DMS53 (cell line): ENCODE data around the gene CHURC1.

Source experiments
- DNase-seq: peaks from one replicate; lab custom pipeline; 2025; lab: John Stamatoyannopoulos, UW

CHURC1 gene

DNA sequence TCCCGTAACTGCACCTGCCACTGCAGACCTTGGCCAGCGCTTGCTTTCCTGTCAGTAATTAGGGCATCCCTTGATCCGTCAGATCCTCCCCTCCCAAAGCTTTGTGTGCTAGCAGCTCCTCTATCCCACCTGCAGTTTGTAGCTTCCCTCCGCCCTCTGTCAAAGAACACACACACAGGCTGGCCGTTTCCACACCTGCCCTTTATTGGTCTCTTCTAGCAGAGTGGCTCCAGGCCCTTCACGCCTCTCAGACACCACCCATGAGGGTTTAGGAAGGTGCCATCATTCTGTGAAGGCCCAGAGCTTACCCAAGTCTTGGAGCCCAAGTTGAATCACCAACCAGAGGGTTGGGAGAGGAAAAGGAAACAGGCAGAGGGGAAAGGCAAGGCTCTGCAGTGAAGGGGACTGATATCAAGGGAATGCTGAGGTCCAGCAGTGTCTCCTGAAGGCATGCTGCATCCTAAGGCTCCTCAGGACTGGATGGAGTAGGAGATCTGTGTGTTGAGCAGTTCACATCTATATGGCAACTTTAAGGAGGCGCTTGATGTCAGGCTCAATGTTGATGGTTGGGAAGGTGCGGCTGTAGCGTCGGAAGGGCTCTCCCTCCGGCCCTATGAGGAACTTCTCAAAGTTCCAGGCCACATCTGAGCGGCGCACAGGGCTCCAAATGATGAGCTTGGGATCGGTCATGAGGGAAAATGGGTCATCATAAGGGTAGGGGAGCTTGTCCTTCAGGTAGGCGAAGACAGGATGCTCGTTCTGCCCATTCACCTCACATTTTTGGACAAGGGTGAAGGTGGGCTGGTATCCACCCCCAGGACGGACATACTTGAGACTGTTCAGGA, 24.9 kb downstream of the CHURC1 start:
- peak; percentile 73 for DNase-seq

DNA sequence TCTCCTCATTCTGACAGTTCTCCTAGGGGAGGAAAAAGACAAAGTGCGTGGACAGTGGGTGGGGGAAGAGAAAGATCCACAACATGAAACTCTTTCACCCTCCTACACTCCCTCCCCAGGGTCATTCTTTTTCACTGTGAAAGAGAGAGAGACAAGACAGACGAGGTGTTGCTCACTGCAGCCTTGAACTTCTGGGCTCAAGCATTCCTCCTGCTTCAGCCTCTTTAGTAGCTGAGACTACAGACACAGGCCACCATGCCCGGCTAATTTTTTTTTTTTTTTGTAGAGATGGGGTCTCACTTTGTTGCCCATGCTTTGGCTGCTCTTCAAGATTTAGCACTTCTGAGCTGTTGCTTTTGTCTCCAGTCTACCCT, 25.5 kb downstream of the CHURC1 start:
- no peak for DNase-seq

DNA sequence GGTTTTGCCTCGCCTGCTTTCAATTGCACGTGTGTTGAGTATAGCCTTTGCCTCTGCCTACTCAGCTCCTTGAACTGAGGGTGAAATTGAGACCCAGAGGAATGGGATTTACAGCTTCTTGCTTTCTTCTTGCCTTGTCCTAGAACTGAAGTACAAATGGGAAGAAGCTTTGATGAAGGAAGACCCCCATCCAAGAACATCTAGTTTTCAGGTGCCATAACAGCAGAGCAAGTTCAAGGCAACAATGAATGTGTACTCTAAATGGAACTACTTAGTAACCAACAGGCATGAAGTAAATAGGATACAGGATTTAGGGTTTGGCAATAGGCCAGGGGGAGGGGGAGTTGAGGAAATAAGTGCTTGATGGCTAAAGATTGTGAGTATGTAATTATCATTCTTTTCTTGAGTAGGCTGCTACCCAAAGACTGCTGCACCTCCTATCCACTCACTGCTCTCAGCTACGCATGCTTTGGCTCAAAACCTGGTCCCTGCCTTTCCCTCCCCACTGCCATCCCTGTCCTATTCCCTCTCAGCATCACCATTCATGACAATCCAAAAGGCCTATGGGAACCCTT, 26.2 kb downstream of the CHURC1 start:
- DNase-seq: no peak

DNA sequence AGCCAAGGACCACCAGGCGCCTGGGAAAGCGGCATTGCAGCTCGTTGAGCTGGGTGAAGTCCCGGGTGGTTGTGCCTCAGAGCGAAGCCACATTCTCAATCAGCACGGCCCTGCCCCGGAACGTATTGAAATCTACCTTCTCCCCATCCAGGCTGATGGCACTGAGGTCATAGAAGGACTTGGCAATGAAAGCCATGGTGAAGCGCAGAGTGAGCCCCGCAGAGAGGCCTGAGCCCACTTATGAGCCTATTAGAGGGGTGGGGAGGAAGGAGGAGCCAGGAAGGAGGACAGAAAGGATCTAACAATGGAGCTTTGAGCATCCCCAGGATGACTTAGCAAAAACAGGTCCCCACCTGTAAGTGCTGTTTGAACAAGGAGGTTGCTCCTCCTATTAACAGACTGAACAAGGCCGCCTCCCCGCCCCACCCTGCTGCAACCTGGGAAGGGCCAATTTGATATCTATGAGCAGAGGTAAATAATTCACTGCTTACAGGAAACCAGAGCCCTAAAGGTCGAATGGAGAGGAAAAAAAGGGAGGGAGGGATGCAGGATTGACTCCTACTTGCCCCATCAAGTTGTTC, 28.4 kb downstream of the CHURC1 start, which contains the start of gene GPX2:
Gene GPX2 (minus strand): TSS at position 215 of the 581 bp plus-strand sequence. CDS start 19 bp downstream, at position 196.
- peak; percentile 94 for DNase-seq

DNA sequence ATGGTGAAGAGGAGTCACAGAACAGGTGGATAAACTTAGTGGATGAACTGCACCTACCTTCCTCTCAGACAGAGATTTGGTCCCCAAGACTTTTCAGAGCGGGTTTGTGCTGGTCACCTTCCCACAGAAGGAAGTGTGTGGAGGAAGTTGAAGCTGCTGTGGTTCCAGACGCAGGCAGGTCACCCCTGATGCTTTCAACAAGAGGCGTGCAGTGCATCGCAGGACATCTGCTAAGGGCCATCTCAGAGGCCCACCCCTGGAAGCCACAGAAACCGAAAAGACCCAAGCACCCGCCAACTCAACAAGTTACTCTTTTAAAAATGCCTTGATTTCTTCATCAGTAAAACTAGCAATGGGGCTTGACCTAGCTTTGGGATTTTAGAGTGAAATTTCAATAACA, 29.3 kb downstream of the CHURC1 start:
- no peak for DNase-seq

DNA sequence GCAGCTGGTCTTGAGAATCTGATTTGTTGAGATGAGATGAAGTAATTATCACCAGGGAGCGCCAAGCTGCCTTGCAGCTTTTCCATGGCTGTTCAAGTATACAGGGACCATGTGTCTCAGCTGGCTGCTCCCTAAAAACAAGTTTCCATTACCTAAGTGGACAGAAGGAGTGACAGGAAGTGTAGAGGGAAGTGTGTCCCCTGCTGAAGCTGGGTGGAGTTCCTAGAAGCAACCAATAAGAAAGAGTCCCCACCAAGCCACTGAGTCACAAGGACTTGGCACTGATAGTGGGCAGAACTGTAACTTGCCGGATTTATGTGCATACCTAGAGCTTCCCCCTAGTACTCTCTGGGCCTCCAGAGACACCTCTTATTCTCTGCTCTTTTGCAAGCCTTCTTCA, 29.8 kb downstream of the CHURC1 start:
- DNase-seq: no peak

DNA sequence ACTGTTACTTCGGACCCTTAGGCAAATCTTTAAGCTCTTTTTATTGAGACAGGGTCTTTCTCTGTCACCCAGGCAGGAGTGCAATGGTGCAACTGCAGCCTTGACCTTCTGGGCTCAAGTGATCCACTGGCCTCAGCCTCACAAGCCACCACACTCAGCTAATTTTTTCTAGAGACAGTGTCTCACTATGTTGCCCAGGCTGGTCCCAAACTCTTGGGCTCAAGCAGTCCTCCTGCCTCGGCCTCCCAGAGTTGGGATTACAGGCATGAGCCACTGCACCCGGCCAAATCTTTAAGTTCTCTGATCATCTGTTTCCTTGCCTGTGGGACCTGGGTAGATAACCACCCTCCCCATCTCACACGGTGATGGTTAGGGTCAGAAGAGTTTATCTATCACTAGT, 30.6 kb downstream of the CHURC1 start:
- no peak for DNase-seq

DNA sequence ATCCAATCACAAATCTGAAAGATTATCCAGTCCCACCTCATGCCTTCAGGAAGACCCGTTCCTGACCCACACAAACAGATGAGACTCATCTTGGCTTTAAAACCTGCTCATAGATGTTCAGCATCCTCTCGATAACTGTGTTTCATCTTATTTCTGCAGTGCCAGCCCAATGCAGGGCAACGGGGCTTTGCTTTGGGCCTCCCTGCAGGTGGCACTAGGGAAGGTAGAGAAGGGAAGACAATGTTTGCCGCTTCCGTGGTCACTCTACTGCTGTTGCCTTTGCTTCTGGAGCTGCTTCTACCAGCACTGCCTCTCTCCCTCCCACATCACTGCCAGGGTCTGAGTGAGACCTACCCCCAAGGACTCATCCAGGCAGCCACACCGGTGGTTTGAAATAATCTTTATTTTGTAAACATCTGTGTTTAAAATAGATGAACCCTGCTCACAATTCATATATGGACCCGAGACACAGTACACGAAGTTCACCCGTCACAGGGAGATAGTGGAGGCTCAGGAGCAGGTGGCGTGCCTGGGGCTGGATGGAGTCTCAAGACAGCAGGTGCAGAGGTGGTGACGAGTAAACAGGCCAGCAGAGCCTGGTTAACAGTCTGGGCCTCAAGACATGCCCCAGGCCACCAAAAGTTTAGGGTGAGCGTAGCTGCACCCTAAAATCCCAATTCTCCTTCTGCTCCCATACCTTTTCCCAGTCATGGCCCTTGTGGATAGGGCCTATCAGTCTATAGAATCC, 31.4 kb downstream of the CHURC1 start:
- no peak for DNase-seq

DNA sequence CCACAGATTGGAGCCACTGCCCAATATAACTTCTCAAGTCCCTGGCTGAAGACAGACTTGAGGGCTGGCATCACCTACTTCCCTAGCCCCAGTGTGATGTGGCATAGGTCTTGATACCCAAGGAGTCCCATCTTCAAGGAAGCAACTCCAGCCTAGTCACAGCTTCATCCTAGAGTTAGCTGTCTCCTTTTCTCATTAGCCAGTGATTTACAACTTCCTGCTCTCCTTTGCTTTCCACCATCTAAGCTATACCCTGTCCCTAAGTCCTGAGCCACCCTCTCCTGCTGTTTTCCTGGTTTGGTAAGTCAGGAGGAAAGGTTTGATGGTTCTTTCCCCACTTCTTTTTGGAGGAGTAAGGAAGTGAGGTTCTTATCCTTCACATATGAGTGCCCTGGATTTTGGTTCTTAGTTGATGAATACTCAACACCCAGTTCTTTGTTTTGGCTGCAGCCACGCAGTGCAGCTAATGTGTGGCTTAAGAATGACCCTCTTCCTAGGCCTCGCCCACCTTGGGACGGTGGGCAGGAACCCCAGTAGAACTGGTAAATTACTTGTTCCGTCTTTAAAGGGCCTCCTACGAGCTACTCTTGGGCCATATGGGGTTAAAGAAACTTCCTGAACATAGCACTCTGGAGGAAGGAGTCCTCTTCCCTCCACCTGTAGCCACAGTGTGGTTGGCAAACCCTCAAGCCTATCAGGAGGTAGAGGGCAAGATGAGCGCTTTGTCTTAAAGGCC, 32.2 kb downstream of the CHURC1 start:
- DNase-seq: no peak

DNA sequence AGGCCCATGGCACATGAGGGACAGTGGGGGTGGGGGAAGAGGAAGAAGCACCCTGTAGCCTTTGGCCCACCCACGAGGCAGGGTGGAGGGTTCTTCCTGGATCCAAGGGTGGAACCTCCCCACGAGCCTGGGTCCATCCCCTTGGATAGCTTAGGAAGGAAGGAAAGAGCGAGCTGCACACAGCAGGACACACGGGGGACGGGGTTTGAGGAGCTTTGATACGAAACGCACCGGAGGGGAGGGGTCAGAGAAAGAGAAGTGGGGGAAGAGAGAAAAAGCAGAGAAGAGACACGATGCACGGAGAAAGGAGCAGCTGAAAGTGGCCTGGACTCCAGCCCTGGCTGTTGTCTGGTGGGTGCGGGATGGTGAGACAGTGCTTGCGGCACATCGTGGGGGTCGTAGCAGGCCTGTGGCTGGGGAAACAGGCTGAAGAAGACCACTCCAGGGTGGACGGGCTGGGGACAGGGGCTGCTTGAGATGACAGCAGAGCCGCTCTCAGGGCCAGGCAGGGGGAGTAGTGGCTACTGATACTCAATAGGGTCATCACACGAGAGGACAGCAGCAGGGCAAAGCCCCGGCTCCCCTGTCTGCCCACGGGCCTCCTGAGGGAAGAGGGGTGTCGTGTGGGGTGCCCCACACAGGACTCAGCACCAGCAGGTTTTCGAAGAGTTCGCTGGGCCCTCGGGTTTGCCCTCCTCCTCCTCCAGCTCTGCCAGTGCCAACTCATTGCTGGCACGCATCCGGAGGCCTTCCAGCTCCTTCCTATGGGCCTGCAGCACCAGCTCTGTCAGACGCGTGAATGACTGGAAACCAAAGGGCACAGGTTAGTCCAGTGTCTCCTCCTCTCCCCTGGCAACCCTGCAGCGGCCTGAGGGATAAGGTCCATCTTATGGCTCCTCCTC, 33.7 kb downstream of the CHURC1 start:
- DNase-seq: no peak

DNA sequence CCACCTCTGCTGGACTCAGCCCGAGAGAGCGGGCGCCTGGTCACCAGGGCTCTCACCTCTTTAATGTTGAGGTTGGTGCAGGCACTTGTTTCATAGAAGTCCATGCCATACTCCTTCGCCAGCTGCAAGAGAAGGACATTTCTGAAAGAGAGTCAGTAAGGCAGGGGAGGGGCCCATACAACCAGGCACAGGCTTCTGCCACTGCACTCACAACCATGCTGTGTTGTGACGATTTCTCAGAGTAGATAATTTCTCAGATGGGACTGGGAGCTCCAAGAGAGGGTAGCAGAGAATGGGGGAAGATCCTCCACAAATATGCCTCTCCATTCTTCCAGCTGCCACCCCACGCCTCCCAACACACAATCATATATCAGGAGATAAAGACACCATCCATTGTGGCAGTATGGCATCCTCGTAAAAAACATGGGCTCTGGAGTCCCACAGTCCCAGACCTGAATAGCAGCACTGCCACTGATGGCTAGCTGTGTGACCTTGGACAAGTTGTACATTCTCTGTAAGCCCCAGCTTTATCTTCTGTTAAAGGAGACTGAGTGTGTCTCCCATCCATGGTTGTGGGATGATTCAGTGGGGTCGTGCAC, 34.5 kb downstream of the CHURC1 start:
- no peak for DNase-seq

DNA sequence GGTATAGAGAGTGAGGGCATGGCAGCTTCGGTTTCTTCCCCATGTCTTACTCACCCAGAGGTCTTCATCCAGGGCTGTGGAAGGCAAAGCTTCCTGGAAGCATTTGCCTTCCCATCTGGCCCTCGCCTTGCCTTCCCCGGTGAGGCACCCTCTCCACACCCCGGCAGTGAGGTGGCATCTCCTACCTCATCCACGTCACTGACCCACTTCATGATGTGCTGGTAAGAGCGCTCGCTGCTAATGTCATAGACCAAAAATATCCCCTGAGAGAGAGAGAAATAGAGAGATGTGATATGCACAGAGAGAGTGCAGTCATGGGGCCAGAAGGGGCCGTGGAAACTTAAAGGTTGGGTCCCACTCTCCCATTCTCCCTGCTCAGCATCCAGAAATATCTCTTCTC, 36.6 kb downstream of the CHURC1 start:
- DNase-seq: no peak

DNA sequence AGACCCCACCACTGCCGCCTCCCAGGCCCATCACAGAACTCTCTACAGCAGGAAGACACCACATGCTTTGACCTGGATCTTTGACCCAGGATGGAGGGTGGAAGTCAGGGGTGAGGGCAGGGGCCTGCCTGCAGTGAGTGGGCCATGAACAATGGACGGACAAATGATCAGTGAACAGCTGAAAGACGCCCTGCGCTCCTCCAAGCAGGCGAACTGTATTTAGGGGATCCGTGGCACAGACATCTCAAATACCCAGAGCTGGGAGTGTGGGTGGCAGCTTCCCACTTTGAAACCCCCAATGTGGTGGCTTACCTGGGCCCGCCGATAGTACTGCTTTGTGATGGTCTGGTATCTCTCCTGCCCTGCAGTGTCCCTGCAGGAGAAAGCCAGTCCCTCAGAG, 37.0 kb downstream of the CHURC1 start:
- no peak for DNase-seq

DNA sequence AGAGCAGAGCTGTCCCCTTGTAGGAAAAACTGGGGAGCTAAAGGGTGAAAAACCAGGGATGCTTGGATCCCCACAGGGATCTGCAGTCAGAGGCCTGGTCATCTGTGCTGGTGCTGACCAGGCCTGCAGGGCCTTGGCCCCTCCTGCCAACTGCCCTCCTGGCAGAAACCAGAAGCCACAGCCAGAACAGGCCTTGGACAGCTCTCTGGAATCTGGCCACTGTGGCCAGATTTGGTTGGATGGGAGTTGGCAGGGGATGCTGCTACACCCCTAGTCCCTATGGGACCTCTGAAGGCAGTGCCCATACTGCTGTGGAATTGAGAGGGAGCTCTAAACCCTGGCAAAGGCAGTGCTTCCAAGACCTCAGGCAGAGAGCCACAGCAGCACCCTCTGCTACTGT, 37.5 kb downstream of the CHURC1 start:
- no peak for DNase-seq

DNA sequence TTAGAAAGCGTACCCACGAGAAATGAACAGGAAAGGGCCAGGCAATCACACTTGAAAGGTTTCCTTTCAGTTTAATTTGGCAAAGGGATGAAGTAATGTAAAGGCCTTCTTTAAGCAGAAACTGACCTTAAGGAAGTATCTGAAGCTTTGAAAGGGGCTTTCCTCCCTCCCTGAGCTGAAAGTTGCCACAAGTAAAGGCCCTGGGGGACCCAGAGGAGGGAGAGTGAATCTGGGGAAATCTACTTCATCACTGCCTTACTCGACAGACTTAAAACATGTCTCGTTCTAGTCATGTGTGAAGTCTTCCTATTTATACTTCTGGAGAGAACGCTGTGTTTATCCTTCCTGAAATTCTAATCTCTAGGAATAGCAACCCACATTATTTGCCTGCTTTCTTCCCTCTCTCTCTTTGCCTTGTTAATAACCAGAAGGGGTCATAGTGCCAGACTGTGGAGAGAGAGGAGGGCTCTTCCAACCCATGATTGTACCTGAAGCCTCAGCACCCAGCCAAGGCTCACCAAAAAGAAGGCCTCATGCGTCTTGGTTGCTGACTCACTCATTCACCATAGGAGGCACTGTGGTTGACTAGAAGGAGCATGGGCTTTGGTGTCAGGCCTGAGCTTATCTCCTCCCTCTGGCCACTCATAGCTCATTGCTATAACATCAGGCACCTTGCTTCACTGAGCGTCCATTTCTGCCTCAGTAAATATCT, 38.5 kb downstream of the CHURC1 start:
- DNase-seq: peak; percentile 10

DNA sequence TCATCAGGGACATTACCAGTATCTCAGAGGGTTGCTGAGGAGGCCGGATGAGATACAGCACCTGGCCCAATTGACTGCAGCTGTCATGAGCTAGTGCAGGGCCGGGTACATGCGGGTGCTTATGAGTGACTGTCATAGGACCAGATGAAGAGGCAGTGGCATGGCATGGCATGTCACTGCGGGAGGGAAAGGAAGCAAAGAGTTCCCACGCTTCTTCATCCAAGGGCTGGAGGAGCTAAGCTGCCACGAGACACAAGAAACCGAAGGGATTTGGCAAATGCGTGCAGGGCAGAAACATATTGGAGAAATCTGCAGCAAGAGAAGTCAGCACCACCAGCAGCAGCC, 39.0 kb downstream of the CHURC1 start:
- no peak for DNase-seq

DNA sequence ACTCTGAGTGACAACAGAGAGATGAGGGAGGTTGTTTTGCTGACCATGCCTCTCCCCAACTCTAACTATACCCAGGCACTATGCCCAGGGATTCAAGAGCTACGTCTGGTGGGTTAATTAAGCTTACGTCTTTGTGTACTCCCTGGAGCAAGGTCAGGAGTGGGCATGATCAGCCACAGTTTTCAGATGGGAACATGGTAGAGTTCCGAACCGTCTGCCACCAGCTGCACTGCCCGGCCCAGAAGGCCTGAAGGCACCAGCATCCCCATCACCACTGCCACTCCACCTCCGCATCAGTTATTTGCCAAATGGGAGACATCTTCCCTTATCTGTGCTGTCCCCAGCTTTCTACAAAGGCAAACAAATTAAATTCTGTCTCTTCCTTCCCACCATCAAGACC, 39.4 kb downstream of the CHURC1 start:
- DNase-seq: no peak

DNA sequence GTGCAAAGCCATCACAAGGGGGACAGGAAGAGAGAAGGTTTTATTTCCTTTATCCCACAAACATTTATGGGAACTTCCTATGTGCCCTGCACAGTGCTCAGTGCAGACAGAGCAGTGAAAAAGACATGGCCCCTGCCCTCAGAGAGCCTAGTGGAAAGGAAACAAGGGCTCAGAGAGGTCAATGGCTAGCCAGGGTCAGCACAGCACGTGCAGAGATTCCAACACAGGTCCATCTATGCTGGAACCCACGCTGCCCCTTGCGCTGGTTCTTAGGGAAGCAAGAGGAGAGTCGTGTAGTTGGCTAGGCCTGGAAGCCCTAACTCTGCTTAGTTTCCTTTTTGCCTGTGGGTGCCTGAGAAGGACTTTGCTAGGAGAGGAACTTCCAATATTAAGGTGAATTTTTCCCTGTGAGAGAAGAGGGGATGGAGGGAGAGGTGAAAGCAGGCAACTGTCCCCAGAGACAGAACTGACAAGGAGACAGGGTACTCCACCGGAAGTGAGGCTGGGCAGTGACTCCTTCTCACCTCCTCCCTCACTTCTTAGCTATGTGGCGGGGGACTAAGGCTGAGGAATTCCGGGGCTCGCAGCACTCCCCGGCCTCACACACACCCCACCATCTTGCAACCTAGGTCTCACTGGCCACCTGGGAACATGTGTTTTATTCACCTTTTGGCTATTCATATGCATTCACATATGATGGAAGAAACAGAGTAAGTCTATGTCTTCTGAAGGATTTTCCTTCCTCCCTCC, 40.4 kb downstream of the CHURC1 start:
- DNase-seq: no peak

DNA sequence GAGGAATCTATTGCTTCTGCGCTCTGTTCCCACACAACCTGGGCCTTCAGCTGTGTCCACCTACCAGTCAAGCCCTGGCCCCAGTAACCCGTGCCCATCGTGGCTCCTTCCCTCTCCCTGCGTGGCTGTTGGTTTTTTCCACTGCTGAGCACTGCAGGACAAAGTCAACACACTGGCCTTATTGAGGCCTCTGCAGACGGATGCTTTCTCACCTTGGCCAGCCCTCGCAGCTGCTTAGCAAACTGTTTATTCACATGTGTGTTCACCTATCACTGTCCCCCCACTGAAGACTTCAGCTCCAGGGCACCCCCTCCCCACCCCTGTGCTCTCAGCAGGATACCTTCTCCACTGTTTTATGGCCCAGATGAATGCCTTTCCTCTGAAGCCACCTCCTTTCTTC, 41.0 kb downstream of the CHURC1 start:
- peak; percentile 11 for DNase-seq
